PC-9 (cell line): Measurements from ENCODE around the gene SOS1. TPM values are rescaled to one million over a fixed set of nuclear protein-coding genes. Genes with fewer than 3 reads are reported as not detected.

ENCODE experiments used
- BruUV-seq: library from RNA; stranded (reverse); fragments of 400-500 nt; replicated peaks from 2 replicates; lab custom pipeline; 2021; lab: Mats Ljungman, UMichigan
- CTCF ChIA-PET: fragments of 300-600 bp; sonication (Branson Sonifier 250); formaldehyde crosslinking; loops from one replicate; lab custom pipeline; 2022; ENCODE audit warnings: antibody characterized with exemption; lab: Charles Lee
- POLR2A ChIA-PET: fragments of 300-600 bp; sonication (Branson Sonifier 250); formaldehyde crosslinking; loops from one replicate; lab custom pipeline; 2022; ENCODE audit warnings: antibody characterized with exemption; ENCODE audit not compliant: unreplicated experiment; lab: Charles Lee
- DNase-seq, 2 experiments: peaks; one replicate each; pipeline versions ENCODE4 v3.0.0 to v3.0.0-alpha.2; 2015 to 2022; ENCODE audit warnings: mixed read lengths in 1 of 2
- H2AFZ ChIP-seq: fragments of 200-600 bp; sonication (generic); 2 replicates; pipeline ENCODE4 v1.8.1; 2017; ENCODE audit warnings: antibody characterized with exemption
- H3F3A ChIP-seq: fragments of 200-600 bp; sonication (generic); 2 replicates; pipeline ENCODE4 v1.8.1; 2017; ENCODE audit warnings: antibody characterized with exemption, mild to moderate bottlenecking, low read depth; ENCODE audit not compliant: insufficient read depth
- H3K27ac ChIP-seq: fragments of 200-600 bp; sonication (generic); 2 replicates; pipeline ENCODE4 v1.6.1; 2016; ENCODE audit warnings: mixed run types
- H3K27me3 ChIP-seq: fragments of 200-600 bp; sonication (generic); 2 replicates; pipeline ENCODE4 v1.6.1; 2016; ENCODE audit warnings: low read depth, mixed run types; ENCODE audit not compliant: insufficient read depth
- H3K36me3 ChIP-seq: fragments of 200-600 bp; sonication (generic); 2 replicates; pipeline ENCODE4 v1.6.1; 2016; ENCODE audit warnings: low read depth, mixed run types
- H3K4me1 ChIP-seq: fragments of 200-600 bp; sonication (generic); replicated peaks from 2 replicates; pipeline ENCODE4 v1.6.1; 2016; ENCODE audit warnings: mixed run types; ENCODE audit not compliant: insufficient read depth
- H3K4me2 ChIP-seq: fragments of 200-600 bp; sonication (generic); 2 replicates; pipeline ENCODE4 v1.6.1; 2017; ENCODE audit warnings: mixed run types
- H3K4me3 ChIP-seq: fragments of 200-600 bp; sonication (generic); 2 replicates; pipeline ENCODE4 v1.6.1; 2016; ENCODE audit warnings: mixed run types
- H3K79me2 ChIP-seq: fragments of 200-600 bp; sonication (generic); 2 replicates; pipeline ENCODE4 v1.6.1; 2017; ENCODE audit warnings: low read depth, mixed run types
- H3K9me2 ChIP-seq: fragments of 200-600 bp; sonication (generic); 2 replicates; pipeline ENCODE4 v1.8.1; 2017; ENCODE audit warnings: mild to moderate bottlenecking; ENCODE audit not compliant: insufficient read depth
- H3K9me3 ChIP-seq: fragments of 200-600 bp; sonication (generic); 2 replicates; pipeline ENCODE4 v1.8.1; 2016; ENCODE audit warnings: low read depth; ENCODE audit not compliant: insufficient read depth
- H4K20me1 ChIP-seq: fragments of 200-600 bp; sonication (generic); 2 replicates; pipeline ENCODE4 v1.8.1; 2017; ENCODE audit not compliant: insufficient read depth
- EZH2 ChIP-seq: fragments of 200-600 bp; sonication (generic); IDR thresholded peaks from 2 replicates; pipeline ENCODE4 v1.8.0; 2017; ENCODE audit warnings: antibody characterized with exemption, low read depth
- intact Hi-C: fragments of 100-400 bp; cut with micrococcal nuclease; formaldehyde crosslinking; loops from one replicate; pipeline ENCODE4 v1.10.0; 2022; ENCODE audit not compliant: unreplicated experiment
- total RNA-seq: library from RNA; stranded (reverse); gene quantifications from 2 replicates; pipeline ENCODE4 v1.2.3, GENCODE V29; 2021
- TF ChIP-seq, protein P1 (sequence below): fragments of 200-600 bp; sonication (generic); conservative IDR thresholded peaks from 2 replicates; pipeline ENCODE4 v1.6.1; 2017; ENCODE audit warnings: mixed run types, antibody characterized with exemption, mild to moderate bottlenecking, moderate library complexity

SOS1 gene
- total RNA-seq, 1 experiment from 2014 or later, result 34.7 TPM

DNA sequence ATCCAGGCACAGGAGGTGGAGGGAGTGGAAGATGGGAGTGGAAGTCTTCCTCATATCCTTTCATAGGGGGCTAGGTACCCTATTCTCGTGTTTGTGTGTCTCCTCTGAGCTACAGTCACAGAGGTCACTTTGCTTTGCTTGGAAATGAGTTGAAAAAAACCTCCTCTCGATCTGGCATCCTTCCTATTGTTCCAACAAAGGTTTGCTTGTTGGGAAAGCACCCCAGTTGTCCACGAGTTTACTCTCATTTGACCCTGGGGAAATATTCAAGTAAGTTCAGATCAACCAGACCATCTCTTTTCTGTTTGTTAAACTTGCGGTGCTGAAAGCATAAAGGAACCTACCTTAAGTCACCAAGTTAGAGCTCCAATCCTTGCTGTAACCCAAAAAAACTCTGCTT lies 171.9 kb downstream of the SOS1 start:
- CTCF ChIA-PET, result no interaction called here
- H3K79me2 ChIP-seq, result no peaks in the 10 kb centered on the region

DNA sequence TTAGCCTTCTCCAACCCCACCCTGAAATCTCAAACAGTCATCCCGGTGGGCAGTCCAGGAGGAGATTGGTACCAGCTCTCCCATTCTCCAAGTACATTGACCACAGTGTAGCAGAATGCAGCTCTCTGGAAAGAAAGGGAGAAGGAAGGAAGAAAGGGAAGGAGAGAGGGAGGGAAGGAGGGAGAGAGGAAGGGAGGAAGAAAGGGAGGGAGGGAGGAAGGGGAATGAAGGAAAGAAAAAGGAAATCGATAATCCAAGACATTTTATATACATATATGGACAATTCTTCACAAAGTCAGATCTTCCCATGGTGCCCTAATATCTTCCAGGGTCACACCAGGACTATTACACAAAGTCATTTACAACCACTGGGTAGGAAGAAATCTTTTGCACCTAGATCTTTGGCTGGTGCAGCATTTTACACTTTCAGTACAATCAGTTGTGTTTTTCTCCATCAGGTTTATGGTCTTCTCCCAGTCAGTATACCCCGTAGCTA lies 172.4 kb downstream of the SOS1 start:
- intact Hi-C loops, result no loop called here
- DNase-seq, result no peak
- BruUV-seq, result no TSS peak
- no peak overlapping the region for H3K27ac ChIP-seq
- H3K4me1 ChIP-seq, result peaks cover 21% of the 10 kb centered on the region
- no peak for TF ChIP-seq EZH2
- TF ChIP-seq, protein P1, sequence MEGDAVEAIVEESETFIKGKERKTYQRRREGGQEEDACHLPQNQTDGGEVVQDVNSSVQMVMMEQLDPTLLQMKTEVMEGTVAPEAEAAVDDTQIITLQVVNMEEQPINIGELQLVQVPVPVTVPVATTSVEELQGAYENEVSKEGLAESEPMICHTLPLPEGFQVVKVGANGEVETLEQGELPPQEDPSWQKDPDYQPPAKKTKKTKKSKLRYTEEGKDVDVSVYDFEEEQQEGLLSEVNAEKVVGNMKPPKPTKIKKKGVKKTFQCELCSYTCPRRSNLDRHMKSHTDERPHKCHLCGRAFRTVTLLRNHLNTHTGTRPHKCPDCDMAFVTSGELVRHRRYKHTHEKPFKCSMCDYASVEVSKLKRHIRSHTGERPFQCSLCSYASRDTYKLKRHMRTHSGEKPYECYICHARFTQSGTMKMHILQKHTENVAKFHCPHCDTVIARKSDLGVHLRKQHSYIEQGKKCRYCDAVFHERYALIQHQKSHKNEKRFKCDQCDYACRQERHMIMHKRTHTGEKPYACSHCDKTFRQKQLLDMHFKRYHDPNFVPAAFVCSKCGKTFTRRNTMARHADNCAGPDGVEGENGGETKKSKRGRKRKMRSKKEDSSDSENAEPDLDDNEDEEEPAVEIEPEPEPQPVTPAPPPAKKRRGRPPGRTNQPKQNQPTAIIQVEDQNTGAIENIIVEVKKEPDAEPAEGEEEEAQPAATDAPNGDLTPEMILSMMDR, result no peak
- H3F3A ChIP-seq, result peaks cover 22% of the 10 kb centered on the region
- no peaks in the 10 kb centered on the region for H3K79me2 ChIP-seq
- no peaks in the 10 kb centered on the region for H3K9me2 ChIP-seq
- ChIA-PET CTCF (interaction anchor here (0.6 to 1.8 kb wide), 5 partner anchors 12 to 281 kb away, joined by 3 to 11 read pairs (median 4); no protein-coding TSS in a partner anchor), POLR2A (interaction anchor here (0.6 kb wide), 1 partner anchor 176 kb away, joined by 5 read pairs; no protein-coding TSS in a partner anchor)
- H2AFZ ChIP-seq, result no peak overlapping the region
- no peaks in the 10 kb centered on the region for H3K9me3 ChIP-seq
- H3K4me2 ChIP-seq, result no peak overlapping the region
- H3K36me3 ChIP-seq, result no peaks in the 10 kb centered on the region
- no peaks in the 10 kb centered on the region; the same call in 1 of the 2 replicates for H4K20me1 ChIP-seq
- H3K27me3 ChIP-seq, result no peaks in the 10 kb centered on the region
- H3K4me3 ChIP-seq, result no peak overlapping the region

More for the DNA sequence above, 171.9 kb downstream of the SOS1 start:
- POLR2A ChIA-PET, result no interaction called here
- no peaks in the 10 kb centered on the region for H3K27me3 ChIP-seq
- intact Hi-C loops, result no loop called here
- H3K9me3 ChIP-seq, result no peaks in the 10 kb centered on the region
- DNase-seq, result no peak
- no TSS peak for BruUV-seq
- peaks cover 21% of the 10 kb centered on the region for H3K4me1 ChIP-seq
- no peak overlapping the region for H3K27ac ChIP-seq
- H2AFZ ChIP-seq, result no peak overlapping the region
- H4K20me1 ChIP-seq, result no peaks in the 10 kb centered on the region; the same call in 1 of the 2 replicates
- H3K4me2 ChIP-seq, result no peak overlapping the region
- no peak for TF ChIP-seq EZH2
- TF ChIP-seq, protein P1, result no peak
- no peaks in the 10 kb centered on the region for H3K9me2 ChIP-seq
- no peak overlapping the region for H3K4me3 ChIP-seq
- no peaks in the 10 kb centered on the region for H3K36me3 ChIP-seq
- H3F3A ChIP-seq, result peaks cover 22% of the 10 kb centered on the region

DNA sequence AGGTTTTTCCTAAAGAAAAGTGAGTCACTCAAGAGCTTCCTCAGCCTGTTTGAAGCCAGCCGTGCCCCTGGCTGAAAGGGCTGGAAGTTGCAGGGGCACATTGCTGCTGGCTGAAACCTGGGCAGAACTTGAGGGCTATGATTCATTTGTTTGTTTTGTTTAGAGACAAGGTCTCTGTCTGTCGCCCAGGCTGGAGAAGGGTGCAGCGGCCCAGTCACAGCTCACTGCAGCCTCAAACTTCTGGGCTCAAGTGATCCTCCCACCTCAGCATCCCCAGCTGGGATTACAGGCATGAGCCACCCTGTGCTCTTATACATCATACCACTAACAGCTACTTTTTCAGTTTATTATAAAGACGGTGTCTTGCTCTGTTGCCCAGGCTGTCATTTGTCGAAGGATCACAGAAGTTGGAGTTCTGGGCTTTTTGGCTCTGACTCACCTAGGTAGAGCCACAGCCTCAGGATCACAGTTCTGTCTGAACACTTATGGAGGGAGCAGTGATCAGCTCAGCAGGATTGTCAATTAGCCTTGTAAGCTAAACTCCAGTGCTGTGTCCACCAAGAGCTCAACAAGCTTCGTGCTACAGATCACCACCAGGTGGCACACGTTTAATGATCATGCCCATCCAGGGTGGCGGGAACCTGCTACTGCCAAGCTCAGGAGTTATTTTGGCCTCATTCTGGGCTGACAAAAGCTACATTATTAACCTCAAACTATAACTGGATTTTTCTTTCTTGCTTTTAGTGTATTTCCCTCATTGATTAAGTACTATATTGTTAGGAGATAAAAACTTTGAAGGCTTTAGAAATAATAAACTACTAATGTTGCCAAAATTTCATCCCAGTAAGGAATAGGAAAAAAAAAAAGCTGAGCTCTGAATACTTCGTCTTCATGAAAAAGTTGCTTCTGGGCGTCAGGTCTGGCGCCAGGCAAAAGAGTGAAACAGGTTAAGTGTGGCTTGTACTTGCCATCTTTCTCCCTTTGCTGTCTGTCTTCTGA lies 173.3 kb downstream of the SOS1 start:
- POLR2A ChIA-PET, result interaction anchor here (0.5 to 0.9 kb wide), 9 partner anchors 56 to 489 kb away, joined by 3 to 9 read pairs (median 4); partner anchors contain the start of gene SRSF7
- no TSS peak for BruUV-seq
- H3K36me3 ChIP-seq, result no peaks in the 10 kb centered on the region

More for the DNA sequence above, 173.3 kb downstream of the SOS1 start:
- intact Hi-C loops, result loop anchor here (1.0 kb wide), 3 partner anchors 72 to 283 kb away; partner anchors contain the start of genes DHX57 and MORN2
- TF ChIP-seq, protein P1, result peak; percentile 88
- no peak for TF ChIP-seq EZH2
- Histone ChIP-seq H3K27ac (peak overlapping the region; percentile 63), H3K9me3 (no peaks in the 10 kb centered on the region), H3K4me2 (peak overlapping the region; percentile 58), H3K4me1 (peaks cover 21% of the 10 kb centered on the region), H2AFZ (peak overlapping the region; percentile 15; the same call in 1 of the 2 replicates), H4K20me1 (no peaks in the 10 kb centered on the region; the same call in 1 of the 2 replicates), H3K27me3 (no peaks in the 10 kb centered on the region), H3K4me3 (peak overlapping the region; percentile 21; the same call in 1 of the 2 replicates), H3K9me2 (no peaks in the 10 kb centered on the region), H3F3A (peaks cover 22% of the 10 kb centered on the region), H3K79me2 (no peaks in the 10 kb centered on the region)
- CTCF ChIA-PET, result interaction anchor here (0.5 to 1.8 kb wide), 18 partner anchors 8 to 1556 kb away, joined by 3 to 11 read pairs (median 4); partner anchors contain the start of genes DHX57, MORN2 and SOS1
- DNase-seq, result peak; percentile 82 to 97
